Measurements from ENCODE around the gene NAGPA.
"Not testable (repeated sequence)": the region's sequence is repeated elsewhere in the genome, so short reads cannot be mapped to it uniquely, and the experiment has no call there.

Gene NAGPA

DNA sequence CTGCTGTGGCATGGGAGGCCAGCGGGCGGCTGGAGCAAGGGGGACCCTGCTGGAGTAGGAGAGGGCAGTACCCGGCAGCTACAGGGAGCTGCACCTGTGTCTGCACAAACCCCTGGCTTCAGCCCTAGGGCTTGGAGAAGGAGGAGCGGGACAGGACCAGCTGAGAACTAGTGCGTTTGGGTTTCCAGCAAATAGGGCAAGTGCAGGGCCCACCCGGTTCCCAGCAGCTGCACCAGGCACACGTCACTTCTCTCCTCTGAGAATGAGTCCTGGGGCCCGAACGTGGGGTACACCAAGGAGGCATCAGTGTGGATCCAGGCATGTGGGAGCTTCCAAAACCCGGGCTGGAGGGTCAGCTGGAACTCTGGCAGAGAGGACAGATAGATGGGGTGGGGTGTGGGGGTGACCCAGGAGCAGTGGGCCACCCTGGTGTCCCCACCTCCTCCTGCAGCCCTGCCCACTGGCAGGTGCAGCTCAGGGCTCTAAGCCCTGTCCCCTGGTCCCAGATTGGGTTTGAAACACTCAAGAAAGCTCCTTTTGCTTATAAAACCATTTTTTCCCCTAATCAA lies 26.4 kb upstream of the NAGPA start:
- FAIRE-seq, result no peak

DNA sequence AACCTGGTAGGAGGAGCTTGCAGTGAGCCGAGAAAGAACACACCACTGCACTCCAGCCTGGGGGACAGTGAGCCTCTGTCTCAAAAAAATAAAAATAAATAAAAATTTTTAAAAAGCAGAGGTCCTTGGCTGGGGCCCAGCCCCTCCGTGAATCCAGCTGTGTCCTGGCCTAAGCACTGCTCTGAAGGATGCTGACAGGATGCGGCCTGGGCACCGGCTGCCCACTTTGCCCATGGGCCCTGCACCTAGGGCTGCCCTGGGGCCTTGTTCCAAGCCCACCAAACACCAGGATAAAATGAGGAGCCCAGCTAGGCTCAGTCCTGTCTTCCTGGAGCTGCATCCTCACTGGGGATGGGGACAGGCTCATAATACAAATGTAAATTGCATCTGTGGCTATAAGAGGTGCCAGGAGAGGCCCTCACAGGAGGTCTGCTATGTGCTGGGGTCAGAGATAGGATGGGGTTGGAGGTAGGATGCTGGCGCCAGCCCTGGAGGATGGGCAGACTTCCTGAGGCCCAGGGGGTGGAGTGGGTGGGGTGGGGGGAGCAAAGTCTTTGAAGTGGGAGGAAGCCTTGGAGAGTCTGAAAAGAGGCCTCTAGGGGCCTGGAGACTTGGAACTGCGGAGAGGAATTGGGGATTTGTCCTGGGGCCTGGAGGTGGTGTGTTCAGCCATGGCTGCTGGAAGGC lies 25.8 kb upstream of the NAGPA start:
- FAIRE-seq, result no peak

GRCh38 chr16:5058476-5058875 lies 24.7 kb upstream of the NAGPA start:
- FAIRE-seq, result no peak

- no peak for FAIRE-seq
Observed at GRCh38 chr16:5056352-5056751, 22.6 kb upstream of the NAGPA start.

GRCh38 chr16:5054876-5055865 lies 21.4 kb upstream of the NAGPA start:
- no peak for FAIRE-seq

GRCh38 chr16:5046914-5047313 lies 13.2 kb upstream of the NAGPA start:
- FAIRE-seq, result no peak

GRCh38 chr16:5045499-5046115 lies 11.9 kb upstream of the NAGPA start:
- no peak for FAIRE-seq

DNA sequence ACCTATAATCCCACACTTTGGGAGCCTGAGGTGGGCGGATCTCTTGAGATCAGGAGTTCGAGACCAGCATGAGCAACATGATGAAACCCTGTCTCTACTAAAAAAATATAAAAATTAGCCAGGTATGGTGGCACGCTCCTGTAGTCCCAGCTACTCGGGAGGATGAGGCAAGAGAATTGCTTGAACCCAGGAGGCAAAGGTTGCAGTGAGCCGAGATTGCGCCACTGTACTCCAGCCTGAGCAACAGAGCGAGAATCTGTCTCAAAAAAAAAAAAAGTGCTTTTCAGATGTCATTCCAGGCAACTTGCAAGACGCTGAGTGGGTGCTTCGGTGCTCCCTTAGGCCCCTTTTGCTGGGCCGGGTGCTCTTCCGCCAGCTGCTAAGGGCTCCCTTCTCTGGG lies 10.8 kb upstream of the NAGPA start:
- not testable (repeated sequence) for FAIRE-seq

- FAIRE-seq, result no peak
Observed at GRCh38 chr16:5044011-5044540, 10.3 kb upstream of the NAGPA start.

DNA sequence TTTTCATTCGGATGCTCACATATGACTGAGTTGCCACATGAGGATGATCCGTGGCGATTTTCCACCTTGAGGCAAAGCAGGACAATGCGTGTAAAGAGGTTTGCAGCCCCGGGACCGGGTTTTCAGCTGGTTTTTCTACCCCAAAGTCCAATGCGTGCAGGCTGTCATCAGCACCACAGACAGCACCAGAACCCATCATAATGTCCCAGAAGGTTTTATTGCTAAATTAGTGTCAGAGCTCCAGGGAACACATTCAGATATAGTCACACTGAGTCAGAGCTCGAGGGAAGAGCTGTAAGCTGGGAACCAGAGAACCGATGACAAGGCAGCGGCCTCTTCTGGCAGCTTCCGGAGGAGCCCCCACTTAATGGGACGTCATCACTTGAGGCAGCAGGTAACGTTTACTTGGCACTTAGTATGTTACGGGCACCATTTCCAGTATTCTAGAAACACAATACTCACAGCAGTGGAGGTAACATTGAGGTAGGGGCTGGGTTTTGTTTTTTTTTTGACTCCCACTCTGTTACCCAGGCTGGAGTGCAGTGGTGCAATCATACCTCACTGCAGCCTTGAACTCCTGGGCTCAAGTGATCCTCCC lies 8.9 kb upstream of the NAGPA start:
- FAIRE-seq, result no peak

DNA sequence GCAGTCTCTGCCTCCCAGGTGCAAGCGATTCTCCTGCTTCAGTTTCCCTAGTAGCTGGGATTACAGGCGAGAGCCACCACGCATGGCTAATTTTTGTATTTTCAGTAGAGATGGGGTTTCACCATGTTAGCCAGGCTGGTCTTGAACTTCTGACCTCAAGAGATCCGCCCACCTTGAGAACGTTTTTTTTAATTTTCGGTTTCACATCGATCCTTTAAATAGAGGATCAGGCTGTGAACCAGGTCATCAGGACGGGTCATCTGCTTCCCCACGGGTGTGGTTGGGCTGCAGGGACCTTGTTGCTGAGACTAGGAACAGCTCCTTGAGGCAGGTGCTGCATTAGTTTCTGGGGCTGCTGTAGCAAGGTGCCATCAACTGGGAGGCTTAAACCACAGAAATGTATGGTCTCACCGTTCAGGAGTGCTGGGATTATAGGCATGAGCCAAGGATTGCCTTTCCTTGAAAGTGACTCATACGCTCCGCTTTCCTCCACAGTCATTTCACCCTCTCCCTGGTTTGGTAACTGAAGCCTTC lies 7.9 kb upstream of the NAGPA start:
- FAIRE-seq, result no peak

DNA sequence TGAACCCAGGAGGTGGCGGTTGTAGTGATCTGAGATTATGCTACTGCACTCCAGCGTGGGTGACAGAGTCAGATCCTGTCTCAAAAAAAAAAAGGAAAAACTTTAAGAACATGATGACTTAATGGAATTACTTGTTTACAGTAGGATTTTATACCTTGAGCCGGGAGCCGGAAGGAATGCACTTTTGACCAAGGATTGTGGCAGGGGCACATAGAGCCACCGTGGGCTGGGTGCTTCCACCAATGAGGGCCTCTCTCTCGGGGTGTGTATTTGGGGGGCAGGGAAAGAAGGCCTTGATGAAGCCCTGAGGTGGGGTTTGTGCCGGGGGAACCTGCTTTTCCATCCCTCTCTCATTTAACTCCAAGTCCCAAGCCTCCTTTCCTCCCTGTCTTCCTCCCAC lies 6.7 kb upstream of the NAGPA start:
- no peak for FAIRE-seq

- no peak for FAIRE-seq
Observed at GRCh38 chr16:5036228-5037156, 2.8 kb upstream of the NAGPA start.

DNA sequence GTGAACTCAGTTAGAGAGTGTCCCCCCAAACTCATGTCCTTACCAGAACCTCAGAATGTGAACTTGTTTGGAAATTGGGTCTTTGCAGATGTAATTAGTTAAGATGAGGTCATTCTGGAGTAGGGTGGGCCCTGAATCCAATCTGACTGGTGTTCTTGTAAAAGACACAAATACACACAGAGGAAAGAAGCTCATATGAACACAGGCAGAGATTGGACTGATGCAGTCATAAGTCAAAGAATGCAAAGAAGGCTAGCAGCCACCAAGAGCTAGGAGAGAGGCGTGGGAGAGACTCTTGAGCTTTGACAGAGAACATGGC lies 2.1 kb upstream of the NAGPA start:
- no peak for FAIRE-seq

GRCh38 chr16:5034167-5034523 lies 410 bp upstream of the NAGPA start:
- no peak for FAIRE-seq

GRCh38 chr16:5032748-5033167 lies 977 bp downstream of the NAGPA start:
- no peak for FAIRE-seq

- no peak for FAIRE-seq
Observed at GRCh38 chr16:5031601-5032000, 2.1 kb downstream of the NAGPA start.

GRCh38 chr16:5030251-5030870 lies 3.4 kb downstream of the NAGPA start:
- no peak for FAIRE-seq

DNA sequence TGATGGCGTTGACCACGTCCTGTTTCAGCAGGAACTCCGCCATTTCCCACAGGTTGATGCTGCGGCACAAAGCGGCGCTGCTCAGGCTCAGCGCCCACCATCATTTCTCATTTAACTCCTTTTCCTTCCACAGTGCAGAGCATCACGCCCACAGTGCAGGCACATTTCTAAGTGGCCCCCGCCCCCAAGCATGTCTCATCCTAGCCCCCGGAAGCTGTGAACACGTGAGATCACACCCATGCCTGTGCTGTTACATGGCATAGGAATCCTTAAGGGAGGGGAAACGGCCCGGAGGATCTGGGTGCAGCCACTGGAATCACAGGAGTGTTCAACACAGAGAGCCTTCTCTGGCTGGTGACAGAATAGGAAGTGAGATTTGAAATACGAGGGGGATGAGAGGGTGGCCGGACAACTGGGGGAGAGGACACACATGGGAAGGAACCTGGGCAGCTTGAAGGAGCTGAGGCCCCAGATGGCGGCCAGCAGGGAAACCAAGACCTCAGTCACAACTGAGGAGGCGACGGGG lies 4.7 kb downstream of the NAGPA start:
- FAIRE-seq, result no peak

DNA sequence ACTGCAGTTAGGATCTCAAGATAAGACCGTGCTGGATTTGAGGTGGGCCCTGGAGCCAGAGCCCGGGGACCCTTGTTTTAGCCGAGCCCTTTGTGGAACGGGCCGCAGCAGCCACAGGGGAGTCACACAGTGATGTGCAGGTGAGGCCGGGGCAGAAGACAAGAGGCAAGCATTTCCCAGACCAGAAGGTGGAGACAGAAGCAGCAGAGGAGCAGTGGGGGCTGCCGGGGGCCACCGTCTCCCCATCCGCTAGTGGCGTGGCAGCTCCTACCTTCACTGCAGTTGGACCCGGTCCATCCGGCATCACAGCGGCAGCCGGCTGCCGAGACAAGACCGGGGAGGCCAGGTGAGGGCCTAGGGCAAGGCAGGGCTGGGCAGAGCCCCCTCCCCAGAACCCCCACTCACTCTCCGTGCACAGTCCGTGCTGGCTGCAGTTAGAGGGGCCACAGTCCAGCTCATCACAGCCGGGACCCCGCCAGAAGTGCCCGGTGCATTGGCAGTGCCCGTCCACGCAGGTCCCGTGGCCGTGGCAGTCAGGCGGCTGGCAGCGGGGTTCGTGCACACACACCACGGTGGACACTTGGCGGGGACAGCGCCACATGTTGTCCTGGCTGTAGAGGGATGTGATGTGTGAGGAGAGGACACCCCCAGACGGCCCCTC lies 6.0 kb downstream of the NAGPA start:
- FAIRE-seq, result no peak

All from endometrium (tissue), 2 donors.